HG02870 (cell line): ENCODE results near the gene UQCRC1.

Experiments
- ATAC-seq: cut with Tn5 transposase; IDR thresholded peaks from one replicate; pipeline ENCODE4 v1.9.1; 2021; ENCODE audit warnings: mild to moderate bottlenecking, moderate library complexity; ENCODE audit not compliant: unreplicated experiment

Gene UQCRC1

GRCh38 chr3:48609088-48610005, at the start of gene UQCRC1:
Gene UQCRC1 (minus strand): TSS chr3:48609646. CDS start chr3:48609620, 26 bp downstream.
- ATAC-seq = peak; percentile 92

GRCh38 chr3:48656841-48657281, 47.4 kb upstream of the UQCRC1 start:
- ATAC-seq = no peak

- peak; percentile 50 for ATAC-seq
Measured at GRCh38 chr3:48656061-48656840, 46.8 kb upstream of the UQCRC1 start.

- ATAC-seq = no peak
Measured at GRCh38 chr3:48655606-48656005, 46.2 kb upstream of the UQCRC1 start.

GRCh38 chr3:48655063-48655462, 45.6 kb upstream of the UQCRC1 start:
- ATAC-seq = no peak

GRCh38 chr3:48652923-48653715, 43.7 kb upstream of the UQCRC1 start:
- no peak for ATAC-seq

- ATAC-seq = no peak
Measured at GRCh38 chr3:48651771-48652170, 42.3 kb upstream of the UQCRC1 start.

GRCh38 chr3:48650723-48651122, 41.3 kb upstream of the UQCRC1 start:
- no peak for ATAC-seq

- no peak for ATAC-seq
Measured at GRCh38 chr3:48648188-48648850, 38.9 kb upstream of the UQCRC1 start.

GRCh38 chr3:48647714-48648113, 38.3 kb upstream of the UQCRC1 start:
- ATAC-seq = no peak

- ATAC-seq = no peak
Measured at GRCh38 chr3:48644898-48645760, 35.7 kb upstream of the UQCRC1 start.

- no peak for ATAC-seq
Measured at GRCh38 chr3:48642605-48643004, 33.2 kb upstream of the UQCRC1 start.

- ATAC-seq = no peak
Measured at GRCh38 chr3:48641396-48641795, 31.9 kb upstream of the UQCRC1 start.

GRCh38 chr3:48639944-48640606, 30.6 kb upstream of the UQCRC1 start:
- ATAC-seq = no peak

GRCh38 chr3:48637305-48637704, 27.9 kb upstream of the UQCRC1 start:
- ATAC-seq = no peak

GRCh38 chr3:48636149-48636655, 26.8 kb upstream of the UQCRC1 start:
- ATAC-seq = no peak

GRCh38 chr3:48635222-48636021, 26.0 kb upstream of the UQCRC1 start, which contains the start of gene SLC26A6:
Gene SLC26A6 (minus strand): TSS chr3:48635461. CDS start chr3:48635393, 68 bp downstream.
- ATAC-seq = peak; percentile 92
